GM03348 (cell line): Measurements from ENCODE around the gene DDX20.

Experiments used
- DNase-seq: peaks from one replicate; pipeline ENCODE4 v3.0.0; 2012; ENCODE audit warnings: low spot score

The DDX20 gene

GRCh38 chr1:111747947-111748346 lies 7.8 kb upstream of the DDX20 start:
- DNase-seq, result no peak

GRCh38 chr1:111749628-111750027 lies 6.1 kb upstream of the DDX20 start:
- no peak for DNase-seq

GRCh38 chr1:111750856-111751255 lies 4.8 kb upstream of the DDX20 start:
- no peak for DNase-seq

- DNase-seq, result no peak
Measured at GRCh38 chr1:111751906-111752575, 3.7 kb upstream of the DDX20 start.

- peak; percentile 68 for DNase-seq
Measured at GRCh38 chr1:111754984-111755330, 744 bp upstream of the DDX20 start.

GRCh38 chr1:111756124-111756513 lies 418 bp downstream of the DDX20 start:
- peak; percentile 57 for DNase-seq

- no peak for DNase-seq
Measured at GRCh38 chr1:111758373-111758772, 2.7 kb downstream of the DDX20 start.

- no peak for DNase-seq
Measured at GRCh38 chr1:111761717-111762116, 6.0 kb downstream of the DDX20 start.

GRCh38 chr1:111762332-111762731 lies 6.6 kb downstream of the DDX20 start:
- DNase-seq, result no peak

- DNase-seq, result no peak
Measured at GRCh38 chr1:111768023-111768422, 12.3 kb downstream of the DDX20 start.

GRCh38 chr1:111768625-111769024 lies 12.9 kb downstream of the DDX20 start:
- no peak for DNase-seq

GRCh38 chr1:111769517-111770146 lies 13.9 kb downstream of the DDX20 start:
- peak; percentile 58 for DNase-seq

GRCh38 chr1:111770916-111771315 lies 15.2 kb downstream of the DDX20 start:
- no peak for DNase-seq

- no peak for DNase-seq
Measured at GRCh38 chr1:111775966-111776365, 20.3 kb downstream of the DDX20 start.

- no peak for DNase-seq
Measured at GRCh38 chr1:111776391-111776790, 20.7 kb downstream of the DDX20 start.

- DNase-seq, result no peak
Measured at GRCh38 chr1:111776861-111777260, 21.2 kb downstream of the DDX20 start.

GRCh38 chr1:111777301-111777700 lies 21.6 kb downstream of the DDX20 start:
- no peak for DNase-seq

- no peak for DNase-seq
Measured at GRCh38 chr1:111778066-111778465, 22.4 kb downstream of the DDX20 start.

- DNase-seq, result peak; percentile 70
Measured at GRCh38 chr1:111778541-111779051, 22.9 kb downstream of the DDX20 start.

- DNase-seq, result no peak
Measured at GRCh38 chr1:111779546-111779945, 23.8 kb downstream of the DDX20 start.

GRCh38 chr1:111784273-111784901 lies 28.7 kb downstream of the DDX20 start:
- DNase-seq, result no peak

- DNase-seq, result no peak
Measured at GRCh38 chr1:111786669-111787207, 31.0 kb downstream of the DDX20 start.

- peak; percentile 58 for DNase-seq
Measured at GRCh38 chr1:111789142-111789541, 33.4 kb downstream of the DDX20 start.
